ENCODE results near the gene SLC24A4.

DNA sequence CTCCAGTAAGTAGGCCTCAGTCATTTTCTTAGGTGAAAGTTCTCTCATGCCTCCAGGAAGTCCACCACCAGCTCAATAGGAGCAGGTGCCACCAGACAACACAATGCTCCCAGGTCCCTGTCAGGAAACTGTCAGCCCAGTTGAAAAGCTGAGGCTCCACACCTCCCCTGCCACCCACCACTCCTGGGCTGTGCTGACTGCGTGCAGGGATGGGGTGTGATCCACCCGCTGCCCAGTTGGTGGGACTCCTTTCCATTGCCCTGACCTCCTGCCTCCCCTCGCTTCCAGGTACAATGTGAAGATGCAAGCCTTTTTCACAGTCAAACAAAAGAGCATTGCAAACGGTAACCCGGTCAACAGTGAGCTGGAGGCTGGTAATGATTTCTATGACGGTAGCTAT is 125.8 kb downstream of the SLC24A4 start:
- no peak for TF ChIP-seq POLR2AphosphoS5 (IDR thresholded peaks at IDR 0.05)
- TF ChIP-seq, protein P1, sequence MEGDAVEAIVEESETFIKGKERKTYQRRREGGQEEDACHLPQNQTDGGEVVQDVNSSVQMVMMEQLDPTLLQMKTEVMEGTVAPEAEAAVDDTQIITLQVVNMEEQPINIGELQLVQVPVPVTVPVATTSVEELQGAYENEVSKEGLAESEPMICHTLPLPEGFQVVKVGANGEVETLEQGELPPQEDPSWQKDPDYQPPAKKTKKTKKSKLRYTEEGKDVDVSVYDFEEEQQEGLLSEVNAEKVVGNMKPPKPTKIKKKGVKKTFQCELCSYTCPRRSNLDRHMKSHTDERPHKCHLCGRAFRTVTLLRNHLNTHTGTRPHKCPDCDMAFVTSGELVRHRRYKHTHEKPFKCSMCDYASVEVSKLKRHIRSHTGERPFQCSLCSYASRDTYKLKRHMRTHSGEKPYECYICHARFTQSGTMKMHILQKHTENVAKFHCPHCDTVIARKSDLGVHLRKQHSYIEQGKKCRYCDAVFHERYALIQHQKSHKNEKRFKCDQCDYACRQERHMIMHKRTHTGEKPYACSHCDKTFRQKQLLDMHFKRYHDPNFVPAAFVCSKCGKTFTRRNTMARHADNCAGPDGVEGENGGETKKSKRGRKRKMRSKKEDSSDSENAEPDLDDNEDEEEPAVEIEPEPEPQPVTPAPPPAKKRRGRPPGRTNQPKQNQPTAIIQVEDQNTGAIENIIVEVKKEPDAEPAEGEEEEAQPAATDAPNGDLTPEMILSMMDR (IDR thresholded peaks at IDR 0.05 in 8 of 11, conservative IDR thresholded peaks at IDR 0.05 in 3 of 11): no peak

Data from spleen (tissue), 7 donors.